ENCODE results near the gene TLL1. TPM values are rescaled to one million over a fixed set of nuclear protein-coding genes. Genes with fewer than 3 reads are reported as not detected.
A peak's percentile ranks its signal among the peaks of the same experiment; 100 is the strongest.

Gene TLL1
- total RNA-seq, 2 donors from 2014 or later: 1.9 to 2.4 TPM

GRCh38 chr4:166091146-166091545 lies 218.1 kb downstream of the TLL1 start:
- ATAC-seq (no peak), DNase-seq (no peak)
- intact Hi-C loops (cut with DNase I, micrococcal nuclease): no loop called here

GRCh38 chr4:166091912-166092510 lies 219.0 kb downstream of the TLL1 start:
- intact Hi-C loops (cut with DNase I, micrococcal nuclease): loop anchor here in 1 of 2 donors (2.0 kb wide), 1 partner anchor 555 kb away; no protein-coding TSS in a partner anchor
- DNase-seq (no peak), ATAC-seq (peak; percentile 50)

- no peak for ATAC-seq
- intact Hi-C loops (cut with DNase I, micrococcal nuclease): loop anchor here in 1 of 2 donors (2.0 kb wide), 1 partner anchor 556 kb away; no protein-coding TSS in a partner anchor
- DNase-seq: no peak
Measured at GRCh38 chr4:166092797-166093290, 219.8 kb downstream of the TLL1 start.

- ATAC-seq (no peak), DNase-seq (no peak)
- intact Hi-C loops (cut with DNase I, micrococcal nuclease): no loop called here
Measured at GRCh38 chr4:166104623-166105022, 231.6 kb downstream of the TLL1 start.

GRCh38 chr4:166121897-166122296 lies 248.9 kb downstream of the TLL1 start:
- intact Hi-C loops (cut with DNase I, micrococcal nuclease): loop anchor here in 1 of 2 donors (5.0 kb wide), 1 partner anchor 560 kb away; no protein-coding TSS in a partner anchor
- no peak for ATAC-seq
- DNase-seq: no peak

GRCh38 chr4:166123546-166123945 lies 250.5 kb downstream of the TLL1 start:
- intact Hi-C loops (cut with DNase I, micrococcal nuclease): loop anchor here in 1 of 2 donors (5.0 kb wide), 1 partner anchor 559 kb away; no protein-coding TSS in a partner anchor
- no peak for ATAC-seq
- DNase-seq: no peak

GRCh38 chr4:166128403-166128802 lies 255.4 kb downstream of the TLL1 start:
- ATAC-seq (no peak), DNase-seq (no peak)
- intact Hi-C loops (cut with DNase I, micrococcal nuclease): no loop called here

GRCh38 chr4:166134285-166134684 lies 261.2 kb downstream of the TLL1 start:
- DNase-seq: no peak
- intact Hi-C loops (cut with DNase I, micrococcal nuclease): no loop called here
- no peak for ATAC-seq

GRCh38 chr4:166140951-166141350 lies 267.9 kb downstream of the TLL1 start:
- DNase-seq: no peak
- no peak for ATAC-seq
- intact Hi-C loops (cut with DNase I, micrococcal nuclease): no loop called here

- intact Hi-C loops (cut with DNase I, micrococcal nuclease): no loop called here
- ATAC-seq: no peak
Measured at GRCh38 chr4:166143227-166143626, 270.2 kb downstream of the TLL1 start.

GRCh38 chr4:166144607-166145006 lies 271.6 kb downstream of the TLL1 start:
- DNase-seq: no peak
- no peak for ATAC-seq
- intact Hi-C loops (cut with DNase I, micrococcal nuclease): no loop called here

More at GRCh38 chr4:166143227-166143626, 270.2 kb downstream of the TLL1 start:
- DNase-seq: no peak

GRCh38 chr4:166146806-166147540 lies 273.9 kb downstream of the TLL1 start:
- ATAC-seq: no peak
- intact Hi-C loops (cut with DNase I, micrococcal nuclease): no loop called here
- DNase-seq: no peak
